Measurements from ENCODE around the gene FCER1A.

DNA sequence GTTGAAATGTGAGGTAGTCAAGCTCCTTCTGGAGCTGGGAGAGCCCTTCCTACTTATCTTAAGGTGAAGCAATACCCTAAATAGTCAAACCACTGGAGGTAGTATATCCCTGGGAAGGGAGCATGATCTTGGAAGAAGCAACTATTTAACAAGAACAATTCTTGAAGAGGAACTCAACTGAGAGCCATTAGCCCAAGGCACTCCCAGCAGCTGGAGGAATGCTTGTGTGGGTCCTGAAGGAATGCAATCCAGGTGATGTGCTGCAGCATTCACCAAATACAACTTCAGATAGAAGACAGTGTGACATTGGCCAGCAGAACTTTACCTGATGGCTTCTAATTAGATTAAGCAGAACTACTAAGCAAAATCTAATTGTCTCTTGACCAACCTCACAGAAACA lies 9.5 kb downstream of the FCER1A start:
- TF ChIP-seq CTCF (IDR thresholded peaks at IDR 0.05) (no peak), POLR2A (IDR thresholded peaks at IDR 0.05) (no peak), EP300 (IDR thresholded peaks at IDR 0.05) (no peak)
